Mesenchymal stem cell (in vitro differentiated cells and primary cell): Measurements from ENCODE around the gene MAEL.

Experiments used
- DNase-seq: peaks from one replicate; pipeline ENCODE4 v3.0.0-alpha.2; 2013
- H2AFZ ChIP-seq: one replicate; pipeline ENCODE4 v1.6.1; 2013; ENCODE audit warnings: low read depth, mild to moderate bottlenecking, control low read depth, inconsistent platforms, low read length, moderate library complexity
- H2AK5ac ChIP-seq: 2 replicates; pipeline ENCODE4 v1.6.1; 2013; ENCODE audit warnings: low read length, moderate library complexity, mild to moderate bottlenecking, inconsistent platforms; ENCODE audit not compliant: severe bottlenecking
- H2BK120ac ChIP-seq: one replicate; pipeline ENCODE4 v1.6.1; 2013; ENCODE audit warnings: low read depth, mild to moderate bottlenecking, inconsistent platforms, low read length, moderate library complexity
- H2BK12ac ChIP-seq, 2 experiments: one replicate each; pipeline ENCODE4 v1.6.1; 2013; ENCODE audit warnings: inconsistent platforms in 2 of 2, low read length in 2 of 2, mild to moderate bottlenecking in 2 of 2, moderate library complexity in 2 of 2, control low read depth in 1 of 2
- H2BK15ac ChIP-seq: one replicate; pipeline ENCODE4 v1.6.1; 2013; ENCODE audit warnings: mild to moderate bottlenecking, low read depth, inconsistent platforms; ENCODE audit not compliant: poor library complexity, severe bottlenecking
- H2BK5ac ChIP-seq: 2 replicates; pipeline ENCODE4 v1.6.1; 2013; ENCODE audit warnings: low read depth, mild to moderate bottlenecking, low read length, control low read depth, inconsistent platforms; ENCODE audit not compliant: poor library complexity, severe bottlenecking
- H3K14ac ChIP-seq, 2 experiments: one replicate each; pipeline ENCODE4 v1.6.1; 2013; ENCODE audit warnings: inconsistent platforms in 2 of 2, low read length in 2 of 2, control low read depth in 1 of 2, mild to moderate bottlenecking in 1 of 2, moderate library complexity in 1 of 2
- H3K18ac ChIP-seq, 2 experiments: one replicate each; pipeline ENCODE4 v1.6.1; 2013; ENCODE audit warnings: inconsistent platforms in 2 of 2, low read length in 2 of 2, control low read depth in 1 of 2, low read depth in 1 of 2, mild to moderate bottlenecking in 1 of 2
- H3K23ac ChIP-seq, 2 experiments: one replicate each; pipeline ENCODE4 v1.6.1; 2013; ENCODE audit warnings: inconsistent platforms in 2 of 2, low read length in 2 of 2, mild to moderate bottlenecking in 2 of 2, moderate library complexity in 2 of 2, control low read depth in 1 of 2
- H3K27ac ChIP-seq: 2 replicates; pipeline ENCODE4 v1.5.1; 2013; ENCODE audit warnings: mild to moderate bottlenecking, moderate library complexity, low read length, control low read depth, inconsistent platforms; ENCODE audit not compliant: poor library complexity, severe bottlenecking
- H3K27me3 ChIP-seq, 2 experiments: 2 replicates each; pipeline versions ENCODE4 v1.6.1 to v1.7.0; 2013; ENCODE audit warnings: low read length in 2 of 2, mild to moderate bottlenecking in 2 of 2, moderate library complexity in 2 of 2, control low read depth in 1 of 2, inconsistent platforms in 1 of 2; ENCODE audit not compliant: control insufficient read depth in 1 of 2, insufficient read depth in 1 of 2
- H3K36me3 ChIP-seq, 2 experiments: 2 replicates each; pipeline versions ENCODE4 v1.6.1 to v1.7.0; 2013; ENCODE audit warnings: low read length in 2 of 2, control low read depth in 1 of 2, inconsistent platforms in 1 of 2, low read depth in 1 of 2, mild to moderate bottlenecking in 1 of 2; ENCODE audit not compliant: insufficient read depth in 2 of 2, control insufficient read depth in 1 of 2
- H3K4ac ChIP-seq, 2 experiments: one replicate each; pipeline ENCODE4 v1.6.1; 2013; ENCODE audit warnings: inconsistent platforms in 2 of 2, low read length in 2 of 2, mild to moderate bottlenecking in 2 of 2, moderate library complexity in 2 of 2, control low read depth in 1 of 2, low read depth in 1 of 2
- H3K4me1 ChIP-seq: 2 replicates; pipeline ENCODE4 v1.6.1; 2013; ENCODE audit warnings: low read depth, low read length, control low read depth; ENCODE audit not compliant: control insufficient read depth, insufficient read depth
- H3K4me2 ChIP-seq: 2 replicates; pipeline ENCODE4 v1.6.1; 2013; ENCODE audit warnings: low read length, mild to moderate bottlenecking, inconsistent platforms; ENCODE audit not compliant: poor library complexity, severe bottlenecking
- H3K4me3 ChIP-seq, 2 experiments: 2 replicates each; pipeline versions ENCODE4 v1.5.1 to v1.7.0; 2013; ENCODE audit warnings: low read length in 2 of 2, mild to moderate bottlenecking in 2 of 2, control low read depth in 1 of 2, low read depth in 1 of 2; ENCODE audit not compliant: insufficient read depth in 1 of 2
- H3K79me1 ChIP-seq: replicated peaks from 2 replicates; pipeline ENCODE4 v1.6.1; 2013; ENCODE audit warnings: mild to moderate bottlenecking, control low read depth, low read length, inconsistent platforms; ENCODE audit not compliant: poor library complexity, severe bottlenecking
- H3K9ac ChIP-seq: 2 replicates; pipeline ENCODE4 v1.7.0; 2013; ENCODE audit warnings: mild to moderate bottlenecking, low read length, moderate library complexity
- H3K9me3 ChIP-seq: 2 replicates; pipeline ENCODE4 v1.7.0; 2013; ENCODE audit warnings: mild to moderate bottlenecking, low read length; ENCODE audit not compliant: control insufficient read depth
- H4K8ac ChIP-seq: one replicate; pipeline ENCODE4 v1.6.1; 2013; ENCODE audit warnings: inconsistent platforms, mild to moderate bottlenecking, low read length, moderate library complexity
- H4K91ac ChIP-seq: one replicate; pipeline ENCODE4 v1.6.1; 2013; ENCODE audit warnings: mild to moderate bottlenecking, low read length, inconsistent platforms
- WGBS: methylation state at CpG from one replicate; pipeline ENCODE4 v1.1.7; 2013; ENCODE audit warnings: mixed read lengths; 5-methylcytosine and 5-hydroxymethylcytosine counted together

MAEL gene

DNA sequence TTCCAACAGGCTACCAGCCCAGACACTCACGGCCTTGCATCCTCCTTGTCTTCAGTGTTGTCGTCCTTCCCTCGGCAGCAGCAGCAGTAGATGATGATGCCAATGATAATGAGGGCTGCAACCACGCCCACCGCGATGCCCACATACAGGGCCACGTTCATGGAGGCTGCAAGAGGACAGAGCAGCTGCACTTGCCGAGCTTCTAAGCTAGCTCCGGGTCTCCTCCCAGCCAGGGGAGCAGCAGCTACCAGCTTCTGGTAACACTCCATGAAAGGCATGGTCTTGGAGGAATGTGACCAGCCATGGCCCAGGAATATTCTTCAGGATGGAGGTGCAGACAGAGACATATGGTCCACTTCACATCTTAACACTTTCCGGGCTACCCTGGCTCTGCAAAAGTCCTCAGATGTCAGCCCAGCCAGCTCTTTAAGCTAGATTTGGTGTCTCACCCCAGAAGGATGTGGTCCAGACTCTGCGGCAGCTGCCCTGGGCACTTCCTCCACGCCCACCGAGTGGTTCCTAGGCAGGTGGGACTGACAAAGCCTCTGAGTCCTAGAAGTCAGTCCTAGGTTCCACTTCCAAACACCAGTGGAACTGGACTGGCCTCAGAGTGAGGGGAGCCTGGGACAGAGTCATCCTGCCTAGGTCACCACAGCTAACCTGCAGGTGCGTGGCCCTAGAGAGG lies 66.0 kb downstream of the MAEL start:
- Histone ChIP-seq H3K36me3 (no peaks in the 10 kb centered on the region), H3K23ac (no peak overlapping the region), H3K14ac (peak overlapping the region in 1 of 2 experiments; percentile 78), H4K91ac (no peak overlapping the region), H2AK5ac (no peak overlapping the region), H3K9me3 (no peaks in the 10 kb centered on the region), H3K4me1 (peaks cover 6% of the 10 kb centered on the region), H3K4me3 (no peak overlapping the region), H3K79me1 (no peaks in the 10 kb centered on the region), H3K27ac (no peak overlapping the region), H2AFZ (no peak overlapping the region), H3K4ac (no peak overlapping the region), H3K18ac (no peak overlapping the region), H2BK120ac (no peak overlapping the region), H4K8ac (no peak overlapping the region), H2BK15ac (no peak overlapping the region), H2BK12ac (no peak overlapping the region), H3K27me3 (peaks cover 19 to 24% of the 10 kb centered on the region in 2 experiments), H3K4me2 (no peak overlapping the region), H3K9ac (no peak overlapping the region), H2BK5ac (no peak overlapping the region)
- WGBS = 88% methylated on average over 14 of the region's 14 CpGs
- no peak for DNase-seq

GRCh38 chr1:167056529-167057231 lies 67.6 kb downstream of the MAEL start:
- no peak overlapping the region for H2BK120ac ChIP-seq
- no peak overlapping the region for H2AK5ac ChIP-seq
- H4K8ac ChIP-seq = no peak overlapping the region
- H3K27ac ChIP-seq = no peak overlapping the region
- no peak overlapping the region for H2BK15ac ChIP-seq
- no peak overlapping the region for H3K9ac ChIP-seq
- H2BK12ac ChIP-seq = no peak overlapping the region
- H3K18ac ChIP-seq = no peak overlapping the region
- peaks cover 19 to 29% of the 10 kb centered on the region in 2 experiments for H3K27me3 ChIP-seq
- H4K91ac ChIP-seq = no peak overlapping the region
- no peak overlapping the region for H2BK5ac ChIP-seq
- WGBS = 73% methylated on average over 9 of the region's 10 CpGs
- H3K9me3 ChIP-seq = no peaks in the 10 kb centered on the region
- peaks cover 6% of the 10 kb centered on the region for H3K4me1 ChIP-seq
- no peak overlapping the region for H3K4me2 ChIP-seq
- H2AFZ ChIP-seq = no peak overlapping the region
- H3K4me3 ChIP-seq = no peak overlapping the region
- no peak for DNase-seq
- no peaks in the 10 kb centered on the region for H3K36me3 ChIP-seq
- H3K79me1 ChIP-seq = no peaks in the 10 kb centered on the region
- H3K23ac ChIP-seq = peak overlapping the region in 1 of 2 experiments; percentile 54
- no peak overlapping the region for H3K4ac ChIP-seq
- peak overlapping the region in 1 of 2 experiments; percentile 32 for H3K14ac ChIP-seq

- Histone ChIP-seq H2BK15ac (no peak overlapping the region), H3K14ac (no peak overlapping the region), H3K27ac (no peak overlapping the region), H2AK5ac (no peak overlapping the region), H3K4me1 (peaks cover 6% of the 10 kb centered on the region), H4K8ac (no peak overlapping the region), H3K79me1 (no peaks in the 10 kb centered on the region), H3K4me2 (no peak overlapping the region), H2BK12ac (no peak overlapping the region), H3K4ac (no peak overlapping the region), H2AFZ (no peak overlapping the region), H2BK5ac (no peak overlapping the region), H3K23ac (no peak overlapping the region), H3K4me3 (no peak overlapping the region), H2BK120ac (no peak overlapping the region), H3K27me3 (peaks cover 19 to 29% of the 10 kb centered on the region in 2 experiments), H4K91ac (no peak overlapping the region), H3K9me3 (no peaks in the 10 kb centered on the region), H3K36me3 (no peaks in the 10 kb centered on the region), H3K9ac (no peak overlapping the region), H3K18ac (no peak overlapping the region)
- 43% methylated on average over 6 of the region's 6 CpGs for WGBS
- DNase-seq = peak; percentile 21
Measured at GRCh38 chr1:167057241-167057688, 68.2 kb downstream of the MAEL start.

DNA sequence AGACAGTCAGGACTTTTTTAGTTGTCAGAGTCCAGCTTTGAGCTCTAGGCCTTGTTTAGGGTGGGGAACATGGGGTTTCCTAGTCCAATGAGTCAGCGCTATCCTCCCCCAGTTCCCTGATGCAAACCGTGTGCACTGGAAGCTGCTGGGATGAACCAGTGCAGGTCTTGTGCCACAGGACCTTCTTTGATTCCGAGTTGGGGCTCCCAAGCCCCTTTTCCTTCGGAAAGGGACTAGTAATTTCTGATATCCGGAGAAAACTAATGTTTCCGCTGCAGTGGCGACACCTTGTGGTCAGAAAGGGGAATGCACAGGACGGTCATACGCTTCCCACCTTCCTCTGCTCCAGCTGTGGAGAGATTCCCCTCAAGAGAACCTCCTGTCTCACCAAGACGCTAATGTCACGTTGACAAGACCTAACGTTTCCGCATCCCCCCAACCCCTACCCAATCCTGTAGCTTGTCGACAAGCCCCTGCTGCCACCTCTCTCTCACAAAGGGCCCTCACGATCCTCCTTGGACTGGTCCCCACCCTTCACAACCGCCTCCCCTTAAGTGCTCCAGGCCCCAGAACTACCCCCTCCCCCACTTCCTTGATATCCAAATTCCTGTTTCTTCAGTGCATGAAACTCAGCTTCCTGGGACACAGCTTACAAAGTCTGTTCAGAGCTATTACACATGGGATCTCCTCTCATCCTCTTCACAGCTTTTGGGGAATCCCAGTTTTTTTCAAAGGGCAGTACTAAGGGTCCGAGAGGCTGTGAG lies 70.1 kb downstream of the MAEL start:
- Histone ChIP-seq H4K91ac (peak overlapping the region; percentile 57), H3K27me3 (peaks cover 13 to 19% of the 10 kb centered on the region in 2 experiments), H3K4me3 (no peak overlapping the region), H3K27ac (no peak overlapping the region), H3K4me2 (peak overlapping the region; percentile 5), H4K8ac (peak overlapping the region; percentile 83), H3K4ac (peak overlapping the region; percentile 5 to 32), H2BK120ac (no peak overlapping the region), H3K14ac (no peak overlapping the region), H3K9me3 (no peaks in the 10 kb centered on the region), H3K9ac (peak overlapping the region; percentile 61), H2AK5ac (no peak overlapping the region), H2BK5ac (no peak overlapping the region), H3K4me1 (peaks cover 6% of the 10 kb centered on the region), H3K23ac (no peak overlapping the region), H2AFZ (peak overlapping the region; percentile 80), H3K36me3 (no peaks in the 10 kb centered on the region), H2BK15ac (peak overlapping the region; percentile 82), H3K79me1 (no peaks in the 10 kb centered on the region), H3K18ac (peak overlapping the region in 1 of 2 experiments; percentile 5), H2BK12ac (peak overlapping the region in 1 of 2 experiments; percentile 61)
- DNase-seq = peak; percentile 72
- WGBS = 10% methylated on average over 17 of the region's 17 CpGs
